ENCODE measurements around the gene TBC1D2B.

- TF ChIP-seq CTCF (IDR thresholded peaks at IDR 0.05) (no peak), POLR2A (IDR thresholded peaks at IDR 0.05; ENCODE audit: low read depth) (no peak), EP300 (IDR thresholded peaks at IDR 0.05) (no peak), POLR2AphosphoS5 (IDR thresholded peaks at IDR 0.05) (no peak)
Observed at GRCh38 chr15:77980098-77980497, 97.4 kb downstream of the TBC1D2B start.

Data from esophagus muscularis mucosa (tissue), 4 donors.